Stimulated activated CD8-positive, alpha-beta memory T cell treated with anti-CD3 and anti-CD28 coated beads, Interleukin-7, amount 100 ng/mL, for 48 hours (primary cell): Measurements from ENCODE around the gene FBXL4.
"Not testable (repeated sequence)": the region's sequence is repeated elsewhere in the genome, so short reads cannot be mapped to it uniquely, and the experiment has no call there.

Experiments used
- DNase-seq, 2 donors: peaks; one replicate each; pipeline ENCODE4 v3.0.0-alpha.2; 2020; ENCODE audit warnings: low read depth in 1 of 2; ENCODE audit errors: extremely low read depth in 1 of 2

FBXL4 gene

GRCh38 chr6:98946266-98946878, 1.4 kb downstream of the FBXL4 start:
- DNase-seq = no peak

- DNase-seq = no peak
Observed at GRCh38 chr6:98945311-98946115, 2.2 kb downstream of the FBXL4 start.

- no peak for DNase-seq
Observed at GRCh38 chr6:98944598-98945081, 3.1 kb downstream of the FBXL4 start.

GRCh38 chr6:98944168-98944567, 3.6 kb downstream of the FBXL4 start:
- no peak for DNase-seq

- DNase-seq = no peak
Observed at GRCh38 chr6:98942263-98942803, 5.4 kb downstream of the FBXL4 start.

- no peak for DNase-seq
Observed at GRCh38 chr6:98941319-98941718, 6.4 kb downstream of the FBXL4 start.

- no peak for DNase-seq
Observed at GRCh38 chr6:98937351-98937750, 10.4 kb downstream of the FBXL4 start.

GRCh38 chr6:98932381-98932780, 15.4 kb downstream of the FBXL4 start:
- no peak for DNase-seq

- DNase-seq = no peak
Observed at GRCh38 chr6:98931696-98932095, 16.1 kb downstream of the FBXL4 start.

- DNase-seq = no peak
Observed at GRCh38 chr6:98929498-98930060, 18.2 kb downstream of the FBXL4 start.

- no peak for DNase-seq
Observed at GRCh38 chr6:98928688-98929087, 19.1 kb downstream of the FBXL4 start.

- DNase-seq = no peak
Observed at GRCh38 chr6:98927534-98927933, 20.2 kb downstream of the FBXL4 start.

GRCh38 chr6:98925831-98926230, 21.9 kb downstream of the FBXL4 start:
- no peak for DNase-seq

- no peak for DNase-seq
Observed at GRCh38 chr6:98924647-98925046, 23.1 kb downstream of the FBXL4 start.

GRCh38 chr6:98920904-98921431, 26.8 kb downstream of the FBXL4 start:
- no peak for DNase-seq

- DNase-seq = not testable (repeated sequence)
Observed at GRCh38 chr6:98910946-98911345, 36.8 kb downstream of the FBXL4 start.

- no peak for DNase-seq
Observed at GRCh38 chr6:98909236-98909635, 38.5 kb downstream of the FBXL4 start.

- DNase-seq = not testable (repeated sequence)
Observed at GRCh38 chr6:98906342-98906741, 41.4 kb downstream of the FBXL4 start.

- no peak for DNase-seq
Observed at GRCh38 chr6:98905759-98906158, 42.0 kb downstream of the FBXL4 start.

GRCh38 chr6:98904096-98904495, 43.6 kb downstream of the FBXL4 start:
- DNase-seq = no peak

- DNase-seq = no peak
Observed at GRCh38 chr6:98900706-98901105, 47.0 kb downstream of the FBXL4 start.
